Measurements from ENCODE around the gene BMF.
A peak's percentile ranks its signal among the peaks of the same experiment; 100 is the strongest.

The BMF gene

GRCh38 chr15:40060236-40060961 is 48.3 kb downstream of the BMF start:
- H3K79me1 ChIP-seq (replicated peaks; ENCODE audit: low read length, poor library complexity, severe bottlenecking): no peaks in the 10 kb centered on the region

GRCh38 chr15:40059821-40060220 is 48.9 kb downstream of the BMF start:
- Histone ChIP-seq H2BK12ac (ENCODE audit: low read length in 2 of 2) (peak overlapping the region in 1 of 2 experiments; percentile 1), H3K9ac (ENCODE audit: low read length) (no peak overlapping the region), H2BK5ac (ENCODE audit: low read depth, low read length, poor library complexity, severe bottlenecking) (no peak overlapping the region), H2BK15ac (ENCODE audit: low read depth, poor library complexity, severe bottlenecking) (no peak overlapping the region), H3K4me1 (ENCODE audit: control insufficient read depth, insufficient read depth, low read depth, low read length) (peaks cover 33% of the 10 kb centered on the region), H4K91ac (ENCODE audit: low read length) (no peak overlapping the region), H3K14ac (ENCODE audit: low read length in 2 of 2) (peak overlapping the region in 1 of 2 experiments; percentile 13), H2AK5ac (ENCODE audit: low read length, severe bottlenecking) (peak overlapping the region; percentile 7), H3K4me3 (ENCODE audit: insufficient read depth in 1 of 2, low read depth in 1 of 2, low read length in 2 of 2) (no peak overlapping the region), H4K8ac (ENCODE audit: low read length) (no peak overlapping the region), H3K4ac (ENCODE audit: low read depth in 1 of 2, low read length in 2 of 2) (no peak overlapping the region), H3K18ac (ENCODE audit: low read depth in 1 of 2, low read length in 2 of 2) (peak overlapping the region in 1 of 2 experiments; percentile 28), H3K36me3 (ENCODE audit: control insufficient read depth in 1 of 2, insufficient read depth in 2 of 2, low read depth in 1 of 2, low read length in 2 of 2) (no peaks in the 10 kb centered on the region), H2BK120ac (ENCODE audit: low read depth, low read length) (no peak overlapping the region), H3K9me3 (ENCODE audit: control insufficient read depth, low read length) (no peaks in the 10 kb centered on the region), H3K27ac (ENCODE audit: low read length, poor library complexity, severe bottlenecking) (no peak overlapping the region), H2AFZ (ENCODE audit: low read depth, low read length) (no peak overlapping the region), H3K27me3 (ENCODE audit: control insufficient read depth in 1 of 2, insufficient read depth in 1 of 2, low read length in 2 of 2) (no peaks in the 10 kb centered on the region), H3K4me2 (ENCODE audit: low read length, poor library complexity, severe bottlenecking) (no peak overlapping the region), H3K23ac (ENCODE audit: low read length in 2 of 2) (no peak overlapping the region), H3K79me1 (replicated peaks; ENCODE audit: low read length, poor library complexity, severe bottlenecking) (no peaks in the 10 kb centered on the region)
- DNase-seq: no peak
- WGBS: 93% methylated on average over 11 of the region's 11 CpGs

More at GRCh38 chr15:40060236-40060961, 48.3 kb downstream of the BMF start:
- WGBS: 90% methylated on average over 10 of the region's 10 CpGs
- Histone ChIP-seq H3K23ac (ENCODE audit: low read length in 2 of 2) (no peak overlapping the region), H3K27me3 (ENCODE audit: control insufficient read depth in 1 of 2, insufficient read depth in 1 of 2, low read length in 2 of 2) (no peaks in the 10 kb centered on the region), H3K36me3 (ENCODE audit: control insufficient read depth in 1 of 2, insufficient read depth in 2 of 2, low read depth in 1 of 2, low read length in 2 of 2) (no peaks in the 10 kb centered on the region), H3K4me2 (ENCODE audit: low read length, poor library complexity, severe bottlenecking) (no peak overlapping the region), H3K4me1 (ENCODE audit: control insufficient read depth, insufficient read depth, low read depth, low read length) (peaks cover 30% of the 10 kb centered on the region), H2BK15ac (ENCODE audit: low read depth, poor library complexity, severe bottlenecking) (no peak overlapping the region), H4K91ac (ENCODE audit: low read length) (no peak overlapping the region), H2AFZ (ENCODE audit: low read depth, low read length) (no peak overlapping the region), H3K9ac (ENCODE audit: low read length) (no peak overlapping the region), H3K14ac (ENCODE audit: low read length in 2 of 2) (no peak overlapping the region), H3K27ac (ENCODE audit: low read length, poor library complexity, severe bottlenecking) (no peak overlapping the region), H4K8ac (ENCODE audit: low read length) (no peak overlapping the region), H2AK5ac (ENCODE audit: low read length, severe bottlenecking) (peak overlapping the region; percentile 57), H3K18ac (ENCODE audit: low read depth in 1 of 2, low read length in 2 of 2) (peak overlapping the region in 1 of 2 experiments; percentile 33), H2BK12ac (ENCODE audit: low read length in 2 of 2) (peak overlapping the region; percentile 1 to 67), H3K9me3 (ENCODE audit: control insufficient read depth, low read length) (no peaks in the 10 kb centered on the region), H3K4me3 (ENCODE audit: insufficient read depth in 1 of 2, low read depth in 1 of 2, low read length in 2 of 2) (no peak overlapping the region), H3K4ac (ENCODE audit: low read depth in 1 of 2, low read length in 2 of 2) (no peak overlapping the region), H2BK120ac (ENCODE audit: low read depth, low read length) (no peak overlapping the region), H2BK5ac (ENCODE audit: low read depth, low read length, poor library complexity, severe bottlenecking) (no peak overlapping the region)
- DNase-seq: no peak

GRCh38 chr15:40058476-40059140 is 50.1 kb downstream of the BMF start:
- no peaks in the 10 kb centered on the region for H3K36me3 ChIP-seq (ENCODE audit: control insufficient read depth in 1 of 2, insufficient read depth in 2 of 2, low read depth in 1 of 2, low read length in 2 of 2)
- no peaks in the 10 kb centered on the region for H3K27me3 ChIP-seq (ENCODE audit: control insufficient read depth in 1 of 2, insufficient read depth in 1 of 2, low read length in 2 of 2)
- H3K4ac ChIP-seq (ENCODE audit: low read depth in 1 of 2, low read length in 2 of 2): peak overlapping the region in 1 of 2 experiments; percentile 64
- peaks cover 38% of the 10 kb centered on the region for H3K4me1 ChIP-seq (ENCODE audit: control insufficient read depth, insufficient read depth, low read depth, low read length)
- no peak overlapping the region for H3K23ac ChIP-seq (ENCODE audit: low read length in 2 of 2)
- H3K27ac ChIP-seq (ENCODE audit: low read length, poor library complexity, severe bottlenecking): no peak overlapping the region
- H3K4me2 ChIP-seq (ENCODE audit: low read length, poor library complexity, severe bottlenecking): no peak overlapping the region
- peak overlapping the region; percentile 77 for H2AK5ac ChIP-seq (ENCODE audit: low read length, severe bottlenecking)
- peak overlapping the region in 1 of 2 experiments; percentile 71 for H2BK12ac ChIP-seq (ENCODE audit: low read length in 2 of 2)
- no peak overlapping the region for H4K8ac ChIP-seq (ENCODE audit: low read length)
- H2BK120ac ChIP-seq (ENCODE audit: low read depth, low read length): no peak overlapping the region
- no peaks in the 10 kb centered on the region for H3K9me3 ChIP-seq (ENCODE audit: control insufficient read depth, low read length)
- DNase-seq: peak; percentile 69
- H2AFZ ChIP-seq (ENCODE audit: low read depth, low read length): no peak overlapping the region
- no peak overlapping the region for H4K91ac ChIP-seq (ENCODE audit: low read length)
- peak overlapping the region in 1 of 2 experiments; percentile 28 for H3K4me3 ChIP-seq (ENCODE audit: insufficient read depth in 1 of 2, low read depth in 1 of 2, low read length in 2 of 2)
- no peak overlapping the region for H2BK5ac ChIP-seq (ENCODE audit: low read depth, low read length, poor library complexity, severe bottlenecking)
- H2BK15ac ChIP-seq (ENCODE audit: low read depth, poor library complexity, severe bottlenecking): peak overlapping the region; percentile 2
- peak overlapping the region; percentile 34 to 65 for H3K18ac ChIP-seq (ENCODE audit: low read depth in 1 of 2, low read length in 2 of 2)
- H3K9ac ChIP-seq (ENCODE audit: low read length): peak overlapping the region; percentile 62
- 58% methylated on average over 3 of the region's 3 CpGs for WGBS
- no peak overlapping the region for H3K14ac ChIP-seq (ENCODE audit: low read length in 2 of 2)
- no peaks in the 10 kb centered on the region for H3K79me1 ChIP-seq (replicated peaks; ENCODE audit: low read length, poor library complexity, severe bottlenecking)
